GM23338 (cell line): Measurements from ENCODE around the gene ZPR1. TPM values are rescaled to one million over a fixed set of nuclear protein-coding genes. Genes with fewer than 3 reads are reported as not detected.

Experiments used
- ATAC-seq: fragments of 200-7000 bp; cut with Tn5 transposase; 3 replicates; pipeline ENCODE4 v1.9.1; 2020
- DNase-seq: peaks from one replicate; pipeline ENCODE4 v3.0.0-alpha.2; 2015; ENCODE audit warnings: low spot score
- H2AFZ ChIP-seq: fragments of 200-600 bp; sonication (generic); 2 replicates; pipeline ENCODE4 v1.8.0; 2016; ENCODE audit warnings: antibody characterized with exemption, mild to moderate bottlenecking, moderate library complexity
- H3F3A ChIP-seq: fragments of 200-600 bp; sonication (generic); replicated peaks from 2 replicates; pipeline ENCODE4 v1.8.0; 2017; ENCODE audit warnings: antibody characterized with exemption, mixed run types, low read depth
- H3K27ac ChIP-seq: fragments of 200-600 bp; sonication (generic); 2 replicates; pipeline ENCODE4 v1.6.1; 2016; ENCODE audit warnings: low read depth
- H3K27me3 ChIP-seq: fragments of 200-600 bp; sonication (generic); 2 replicates; pipeline ENCODE4 v1.8.0; 2016; ENCODE audit warnings: mild to moderate bottlenecking, mixed run types, moderate library complexity; ENCODE audit not compliant: insufficient read depth
- H3K36me3 ChIP-seq: fragments of 200-600 bp; sonication (generic); 2 replicates; pipeline ENCODE4 v1.8.0; 2016; ENCODE audit warnings: mild to moderate bottlenecking; ENCODE audit not compliant: insufficient read depth
- H3K4me1 ChIP-seq: fragments of 200-600 bp; sonication (generic); 2 replicates; pipeline ENCODE4 v1.8.0; 2016; ENCODE audit warnings: mild to moderate bottlenecking, moderate library complexity; ENCODE audit not compliant: insufficient read depth
- H3K4me2 ChIP-seq: fragments of 200-600 bp; sonication (generic); 2 replicates; pipeline ENCODE4 v1.7.1; 2017; ENCODE audit warnings: mixed run types
- H3K4me3 ChIP-seq: fragments of 200-600 bp; sonication (generic); 2 replicates; pipeline ENCODE4 v1.6.1; 2016; ENCODE audit warnings: mixed run types
- H3K79me2 ChIP-seq: fragments of 200-600 bp; sonication (generic); replicated peaks from 2 replicates; pipeline ENCODE4 v1.8.0; 2017; ENCODE audit warnings: mild to moderate bottlenecking; ENCODE audit not compliant: insufficient read depth
- H3K9me2 ChIP-seq: fragments of 200-600 bp; sonication (generic); 2 replicates; pipeline ENCODE4 v1.8.0; 2017; ENCODE audit not compliant: insufficient read depth
- H4K20me1 ChIP-seq: fragments of 200-600 bp; sonication (generic); replicated peaks from 2 replicates; pipeline ENCODE4 v1.8.0; 2017; ENCODE audit warnings: mild to moderate bottlenecking; ENCODE audit not compliant: insufficient read depth
- H3K27ac Mint-ChIP-seq: 2 replicates; pipeline ENCODE4 v1.8.0; 2020; ENCODE audit warnings: inconsistent platforms, mild to moderate bottlenecking, moderate library complexity, mixed read lengths
- H3K27me3 Mint-ChIP-seq: 3 replicates; pipeline ENCODE4 v1.8.0; 2022; ENCODE audit warnings: low read depth, mild to moderate bottlenecking, moderate library complexity, mixed read lengths, inconsistent platforms; ENCODE audit not compliant: insufficient read depth, poor library complexity
- H3K36me3 Mint-ChIP-seq: 3 replicates; pipeline ENCODE4 v1.8.0; 2021; ENCODE audit warnings: low read depth, mild to moderate bottlenecking, inconsistent platforms, moderate library complexity, mixed read lengths
- H3K4me1 Mint-ChIP-seq: 3 replicates; pipeline ENCODE4 v1.8.0; 2020; ENCODE audit warnings: mild to moderate bottlenecking, inconsistent platforms, mixed read lengths
- H3K4me3 Mint-ChIP-seq: 3 replicates; pipeline ENCODE4 v1.8.0; 2021; ENCODE audit warnings: moderate library complexity, mild to moderate bottlenecking, inconsistent platforms, mixed read lengths
- H3K9me3 Mint-ChIP-seq: 3 replicates; pipeline ENCODE4 v1.8.0; 2020; ENCODE audit warnings: moderate library complexity, mild to moderate bottlenecking, inconsistent platforms, mixed read lengths
- ETS1 ChIP-seq: IDR thresholded peaks from 2 replicates; pipeline ENCODE4 v1.6.1; 2016; ENCODE audit warnings: antibody characterized with exemption
- EZH2 ChIP-seq: fragments of 200-600 bp; sonication (generic); IDR thresholded peaks from one replicate; pipeline ENCODE4 v1.8.0; 2017; ENCODE audit warnings: antibody characterized with exemption, mild to moderate bottlenecking, low read depth; ENCODE audit not compliant: unreplicated experiment
- EZH2phosphoT487 ChIP-seq: fragments of 200-600 bp; sonication (generic); IDR thresholded peaks from one replicate; pipeline ENCODE4 v1.8.1; 2018; ENCODE audit warnings: antibody characterized with exemption; ENCODE audit not compliant: unreplicated experiment
- JUNB ChIP-seq: IDR thresholded peaks from one replicate; pipeline ENCODE4 v1.6.1; 2016; ENCODE audit warnings: antibody characterized with exemption; ENCODE audit not compliant: unreplicated experiment
- POLR2AphosphoS5 ChIP-seq: IDR thresholded peaks from 2 replicates; pipeline ENCODE4 v1.6.1; 2016; ENCODE audit warnings: antibody characterized with exemption, low read depth
- ZNF114 ChIP-seq: fragments of 250-450 bp; sonication (Bioruptor Pico); IDR thresholded peaks from 2 replicates; pipeline ENCODE4 v1.5.0; 2020; ENCODE audit warnings: mild to moderate bottlenecking, moderate library complexity
- ZNF331 ChIP-seq: fragments of 250-450 bp; sonication (Bioruptor Pico); IDR thresholded peaks from 2 replicates; pipeline ENCODE4 v1.5.0; 2020; ENCODE audit warnings: low read depth, mild to moderate bottlenecking, moderate library complexity
- ZNF462 ChIP-seq: fragments of 250-450 bp; sonication (Bioruptor Pico); IDR thresholded peaks from 2 replicates; pipeline ENCODE4 v1.5.0; 2020; ENCODE audit warnings: mild to moderate bottlenecking, moderate library complexity
- polyA plus RNA-seq: library from polyadenylated mRNA; unstranded; fragments of >200 nt; fragmentation: Nextera tagmentation; extraction: Ambion mirVana; gene quantifications from 2 replicates; pipeline ENCODE4 v1.2.1, GENCODE V29; 2016
- total RNA-seq: library from RNA; depleted of rRNA; stranded (reverse); fragments of >200 nt; shearing (Covaris generic); gene quantifications from 2 replicates; pipeline ENCODE4 v1.2.3, GENCODE V29; 2014

Gene ZPR1
- total and polyA plus RNA-seq, 2 experiments from 2014 or later, result 55.4 to 96.7 TPM

GRCh38 chr11:116825434-116825833 lies 37.6 kb upstream of the ZPR1 start (continued):
- TF ChIP-seq ZNF462 (CRISPR knock-in tag), result no peak
- no peak for TF ChIP-seq ETS1
- TF ChIP-seq EZH2phosphoT487, result no peak
- no peak for TF ChIP-seq JUNB
- TF ChIP-seq POLR2AphosphoS5, result no peak
- no peak for TF ChIP-seq ZNF114 (CRISPR knock-in tag)

GRCh38 chr11:116823031-116823843 lies 35.4 kb upstream of the ZPR1 start, which contains the start of gene APOA4:
Gene APOA4, minus strand, starts transcription at chr11:116823304. Its CDS starts 113 bp downstream, at chr11:116823191.
- H3K79me2 ChIP-seq, result no peaks in the 10 kb centered on the region
- no peaks in the 10 kb centered on the region for H3K4me1 ChIP-seq
- Mint-ChIP-seq H3K9me3 (no peaks in the 10 kb centered on the region), H3K4me1 (peaks cover 5% of the 10 kb centered on the region; the same call in 2 of the 3 replicates), H3K4me3 (no peak within 1 kb of the TSS), H3K36me3 (no peaks in the 10 kb centered on the region), H3K27ac (no peak within 1 kb of the TSS), H3K27me3 (no peaks in the 10 kb centered on the region)
- no peaks in the 10 kb centered on the region for H3K36me3 ChIP-seq
- no peak for ATAC-seq
- H3K27ac ChIP-seq, result no peak within 1 kb of the TSS
- 0 out of 2 replicates have a peak, but pooled peaks cover 3% of the 10 kb centered on the region for H3K9me2 ChIP-seq
- no peaks in the 10 kb centered on the region for H3K27me3 ChIP-seq
- H3F3A ChIP-seq, result no peaks in the 10 kb centered on the region
- H3K4me3 ChIP-seq, result no peak within 1 kb of the TSS
- DNase-seq, result no peak
- no peak within 1 kb of the TSS for H2AFZ ChIP-seq
- H3K4me2 ChIP-seq, result no peak within 1 kb of the TSS
- no peaks in the 10 kb centered on the region for H4K20me1 ChIP-seq
- no peak for TF ChIP-seq ZNF331 (CRISPR knock-in tag)
- no peak for TF ChIP-seq ZNF462 (CRISPR knock-in tag)
- TF ChIP-seq EZH2, result no peak
